Esophagus squamous epithelium (tissue), 5 donors: ENCODE measurements around the gene EGFL7. TPM values are rescaled to one million over a fixed set of nuclear protein-coding genes. Genes with fewer than 3 reads are reported as not detected.

Source experiments
- DNase-seq: peaks from one replicate; lab custom pipeline; 2025; lab: John Stamatoyannopoulos, UW
- H3K27ac ChIP-seq, 4 donors: fragments of 200-600 bp; sonication (generic); one replicate each; pipeline ENCODE4 v1.5.1; 2016 to 2019; ENCODE audit warnings: mild to moderate bottlenecking in 1 of 4
- H3K27me3 ChIP-seq, 4 donors: fragments of 200-600 bp; sonication (generic); 1 replicate in 3 of 4; 2 replicates in 1 of 4; pipeline versions ENCODE4 v1.5.1 to v1.6.0; 2017 to 2021; ENCODE audit warnings: antibody characterized with exemption in 1 of 4
- H3K36me3 ChIP-seq, 3 donors: fragments of 200-600 bp; sonication (generic); one replicate each; pipeline ENCODE4 v1.5.1; 2016 to 2019
- H3K4me1 ChIP-seq, 3 donors: fragments of 200-600 bp; sonication (generic); one replicate each; pipeline ENCODE4 v1.5.1; 2017 to 2019
- H3K4me3 ChIP-seq, 4 donors: fragments of 200-600 bp; sonication (generic); 1 replicate in 3 of 4; 2 replicates in 1 of 4; pipeline ENCODE4 v1.5.1; 2016 to 2019; ENCODE audit warnings: mild to moderate bottlenecking in 2 of 4, moderate library complexity in 1 of 4
- H3K9me3 ChIP-seq, 3 donors: fragments of 200-600 bp; sonication (generic); one replicate each; pipeline ENCODE4 v1.5.1; 2016 to 2019
- POLR2A ChIP-seq, 4 donors: fragments of 450-650 bp; IDR thresholded peaks; one replicate each; pipeline ENCODE4 v1.6.1; 2017; ENCODE audit warnings: antibody characterized with exemption in 4 of 4, mild to moderate bottlenecking in 4 of 4, moderate library complexity in 3 of 4
- WGBS, 2 donors: methylation state at CpG; one replicate each; pipeline ENCODE4 v1.1.5; 2018; 5-methylcytosine and 5-hydroxymethylcytosine counted together
- intact Hi-C: fragments of 100-400 bp; cut with DNase I; formaldehyde crosslinking; loops from one replicate; pipeline ENCODE4 v1.15.0; 2022
- total RNA-seq, 4 donors: library from RNA; depleted of rRNA; stranded (reverse); fragments of >200 nt; gene quantifications; one replicate each; pipeline ENCODE4 v1.1.0, GENCODE V29; 2016
- TF ChIP-seq, protein P1 (sequence below), 6 experiments: fragments of 450-650 bp in 4 of 6; fragments of 200-600 bp in 2 of 6; sonication (generic) in 2 of 6; IDR thresholded peaks; one replicate each; pipeline ENCODE4 v1.5.1; 2016 to 2019; ENCODE audit warnings: antibody characterized with exemption in 6 of 6, mild to moderate bottlenecking in 4 of 6, moderate library complexity in 4 of 6
- donor health status: DM: yes; HTN: yes; CAD: no.

Gene EGFL7
- total RNA-seq, 4 donors from 2014 or later, result 5.2 to 41.2 (median 21.2) TPM

DNA sequence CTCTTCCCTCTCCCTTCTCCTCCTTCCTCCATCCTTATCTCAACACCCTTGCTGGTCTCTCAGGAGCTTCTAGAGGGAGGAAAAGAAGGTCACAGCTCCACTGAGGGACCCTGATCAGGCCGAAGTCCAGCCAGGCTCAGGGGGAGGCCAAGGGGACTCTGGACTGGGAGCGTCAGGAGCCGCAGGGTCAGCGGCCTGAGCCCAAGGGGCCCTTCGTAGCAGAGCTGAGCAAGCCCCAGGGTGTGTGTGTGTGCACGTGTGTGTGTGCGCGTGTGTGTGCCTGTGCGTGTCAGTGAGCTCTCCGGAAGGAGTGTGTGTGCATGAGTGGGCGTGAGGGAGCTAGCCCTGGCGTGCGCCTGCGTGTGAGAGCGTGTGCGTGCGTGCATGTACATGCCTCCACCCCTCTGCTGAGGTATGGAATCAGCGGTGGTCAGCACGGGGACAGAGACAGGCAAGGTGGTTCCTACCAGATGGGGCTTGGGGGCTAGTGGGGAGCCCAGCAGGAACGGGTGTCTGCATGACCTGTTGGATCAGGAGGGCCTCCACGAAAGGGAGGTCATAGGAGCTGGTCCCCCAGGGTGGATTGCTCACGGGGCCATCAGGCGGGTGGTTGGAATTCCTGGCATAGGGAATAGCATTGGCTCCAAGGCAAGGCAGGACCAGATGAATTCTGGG, 34.6 kb downstream of the EGFL7 start:
- peaks cover 0 to 60% (median 6%) of the 10 kb centered on the region in 4 donors for H3K27me3 ChIP-seq
- DNase-seq, result no peak
- H3K36me3 ChIP-seq, result no peaks in the 10 kb centered on the region
- no peak overlapping the region for H3K4me3 ChIP-seq
- H3K27ac ChIP-seq, result no peak overlapping the region
- 34 to 51% methylated on average over 10 to 13 of the region's 23 CpGs for WGBS, 2 donors
- H3K9me3 ChIP-seq, result no peaks in the 10 kb centered on the region
- peaks cover 24 to 63% (median 25%) of the 10 kb centered on the region in 3 donors for H3K4me1 ChIP-seq
- intact Hi-C loops, result no loop called here
- TF ChIP-seq POLR2A (IDR thresholded peaks at IDR 0.05), result no peak
- TF ChIP-seq, protein P1, sequence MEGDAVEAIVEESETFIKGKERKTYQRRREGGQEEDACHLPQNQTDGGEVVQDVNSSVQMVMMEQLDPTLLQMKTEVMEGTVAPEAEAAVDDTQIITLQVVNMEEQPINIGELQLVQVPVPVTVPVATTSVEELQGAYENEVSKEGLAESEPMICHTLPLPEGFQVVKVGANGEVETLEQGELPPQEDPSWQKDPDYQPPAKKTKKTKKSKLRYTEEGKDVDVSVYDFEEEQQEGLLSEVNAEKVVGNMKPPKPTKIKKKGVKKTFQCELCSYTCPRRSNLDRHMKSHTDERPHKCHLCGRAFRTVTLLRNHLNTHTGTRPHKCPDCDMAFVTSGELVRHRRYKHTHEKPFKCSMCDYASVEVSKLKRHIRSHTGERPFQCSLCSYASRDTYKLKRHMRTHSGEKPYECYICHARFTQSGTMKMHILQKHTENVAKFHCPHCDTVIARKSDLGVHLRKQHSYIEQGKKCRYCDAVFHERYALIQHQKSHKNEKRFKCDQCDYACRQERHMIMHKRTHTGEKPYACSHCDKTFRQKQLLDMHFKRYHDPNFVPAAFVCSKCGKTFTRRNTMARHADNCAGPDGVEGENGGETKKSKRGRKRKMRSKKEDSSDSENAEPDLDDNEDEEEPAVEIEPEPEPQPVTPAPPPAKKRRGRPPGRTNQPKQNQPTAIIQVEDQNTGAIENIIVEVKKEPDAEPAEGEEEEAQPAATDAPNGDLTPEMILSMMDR (IDR thresholded peaks at IDR 0.05), result no peak

DNA sequence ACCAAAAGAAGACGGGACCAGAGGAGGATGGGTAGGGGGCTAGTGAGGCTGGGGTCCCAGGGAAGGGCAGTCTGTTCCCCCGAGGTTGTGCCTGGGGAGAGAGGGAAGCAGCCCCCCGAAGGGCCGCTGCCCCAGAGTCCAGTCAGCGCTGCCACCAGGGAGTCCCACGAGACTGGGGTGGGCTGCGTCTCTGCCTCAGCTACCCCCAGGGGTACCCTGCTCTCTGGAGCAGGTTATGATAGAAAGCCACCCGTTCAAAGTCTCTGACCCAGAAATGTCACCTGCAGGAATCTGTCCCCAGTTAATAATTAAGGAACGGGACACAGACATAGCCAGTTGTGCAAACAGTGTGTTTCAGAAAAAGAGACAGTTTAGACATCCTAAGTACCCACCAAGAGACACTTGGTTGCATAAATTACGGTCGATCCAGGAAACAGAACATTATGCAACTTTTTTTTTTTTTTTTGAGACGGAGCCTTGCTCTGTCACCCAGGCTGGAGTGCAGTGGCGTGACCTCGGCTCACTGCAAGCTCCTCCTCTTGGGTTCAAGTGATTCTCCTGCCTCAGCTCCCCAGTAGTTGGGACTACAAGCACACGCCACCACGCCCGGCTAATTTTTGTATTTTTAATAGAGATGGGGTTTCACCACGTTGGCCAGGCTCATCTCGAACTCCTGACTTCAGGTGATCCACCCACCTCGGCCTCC, 35.3 kb downstream of the EGFL7 start:
- WGBS, 2 donors, result 47 to 62% methylated on average over 17 to 20 of the region's 20 CpGs
- Histone ChIP-seq H3K4me1 (peaks cover 21 to 56% (median 24%) of the 10 kb centered on the region in 3 donors), H3K9me3 (no peaks in the 10 kb centered on the region), H3K27ac (no peak overlapping the region), H3K4me3 (no peak overlapping the region), H3K27me3 (peaks cover 0 to 66% (median 6%) of the 10 kb centered on the region in 4 donors), H3K36me3 (no peaks in the 10 kb centered on the region)
- no peak for DNase-seq
- TF ChIP-seq, protein P1 (IDR thresholded peaks at IDR 0.05), result no peak
- intact Hi-C loops, result no loop called here

DNA sequence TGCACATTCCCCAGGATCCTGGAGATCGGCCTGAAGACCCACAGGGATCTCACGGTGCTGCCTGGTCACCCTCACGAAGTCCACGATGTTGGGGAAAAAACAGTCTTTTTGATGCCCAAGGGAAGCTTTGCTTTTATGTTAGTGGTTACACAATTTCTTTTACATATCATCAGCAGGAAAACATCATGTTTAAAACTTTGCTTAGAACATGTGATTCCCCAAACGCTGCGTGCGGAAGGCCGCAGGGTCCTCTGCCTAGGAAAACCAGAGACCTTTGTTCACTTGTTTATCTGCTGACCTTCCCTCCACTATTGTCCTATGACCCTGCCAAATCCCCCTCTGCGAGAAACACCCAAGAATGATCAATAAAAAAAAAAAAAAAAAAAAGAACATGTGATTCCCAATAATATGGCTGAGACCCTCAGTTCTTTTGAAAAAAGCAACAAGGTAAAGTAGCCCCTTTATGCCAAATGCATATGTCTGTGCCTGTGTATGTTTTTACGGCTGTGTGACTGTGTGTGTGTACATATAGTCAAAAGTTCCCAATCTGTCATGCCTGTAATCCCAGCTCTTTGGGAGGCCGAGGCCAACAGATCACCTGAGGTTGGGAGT, 36.0 kb downstream of the EGFL7 start:
- DNase-seq, result no peak
- H3K27ac ChIP-seq, result no peak overlapping the region
- H3K27me3 ChIP-seq, result peaks cover 0 to 69% (median 6%) of the 10 kb centered on the region in 4 donors
- TF ChIP-seq, protein P1 (IDR thresholded peaks at IDR 0.05), result no peak
- TF ChIP-seq POLR2A (IDR thresholded peaks at IDR 0.05), result no peak
- H3K9me3 ChIP-seq, result no peaks in the 10 kb centered on the region
- intact Hi-C loops, result no loop called here
- peaks cover 14 to 48% (median 16%) of the 10 kb centered on the region in 3 donors for H3K4me1 ChIP-seq
- no peaks in the 10 kb centered on the region for H3K36me3 ChIP-seq
- 79 to 82% methylated on average over 11 of the region's 11 CpGs for WGBS, 2 donors
- H3K4me3 ChIP-seq, result no peak overlapping the region

DNA sequence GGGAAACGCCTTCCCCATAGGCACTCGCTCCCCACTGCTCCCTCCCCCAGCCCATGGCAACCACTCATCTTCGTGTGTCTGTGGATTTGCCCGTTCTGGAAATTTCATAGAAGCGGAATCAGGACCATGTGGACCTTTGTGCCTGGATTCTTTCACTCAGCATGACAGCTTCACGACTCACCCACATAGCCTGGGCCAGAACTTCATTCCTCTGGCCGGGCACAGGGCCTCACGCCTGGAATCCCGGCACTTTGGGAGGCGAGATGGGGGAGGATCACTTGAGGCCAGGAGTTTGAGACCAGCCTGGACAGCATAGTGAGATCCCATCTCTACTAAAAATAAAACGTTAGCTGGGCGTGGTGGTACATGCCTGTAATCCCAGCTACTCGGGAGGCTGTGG, 37.6 kb downstream of the EGFL7 start:
- no peak overlapping the region for H3K27ac ChIP-seq
- TF ChIP-seq, protein P1 (IDR thresholded peaks at IDR 0.05), result no peak
- TF ChIP-seq POLR2A (IDR thresholded peaks at IDR 0.05), result no peak
- intact Hi-C loops, result loop anchor here (10.0 kb wide), 1 partner anchor 466 kb away; no protein-coding TSS in a partner anchor
- H3K4me3 ChIP-seq, result no peak overlapping the region
- peaks cover 0 to 70% (median 6%) of the 10 kb centered on the region in 4 donors for H3K27me3 ChIP-seq
- WGBS, 2 donors, result 67 to 79% methylated on average over 8 of the region's 13 CpGs
- no peaks in the 10 kb centered on the region for H3K36me3 ChIP-seq
- no peak for DNase-seq
- peaks cover 0 to 33% (median 3%) of the 10 kb centered on the region in 3 donors for H3K4me1 ChIP-seq
- no peaks in the 10 kb centered on the region for H3K9me3 ChIP-seq
